ENCODE results near the gene CHRNA4. TPM values are rescaled to one million over a fixed set of nuclear protein-coding genes. Genes with fewer than 3 reads are reported as not detected.

CHRNA4 gene
- total and polyA plus RNA-seq, 11 donors, result 0.06 to 1.5 (median 0.37) TPM; not detected in 5

GRCh38 chr20:63328026-63328700 lies 33.0 kb downstream of the CHRNA4 start:
- Histone ChIP-seq H3K4me3 (no peak overlapping the region), H3K27me3 (peaks cover 0 to 17% (median 0%) of the 10 kb centered on the region in 9 donors), H3K4me1 (no peaks in the 10 kb centered on the region), H3K9me3 (peaks cover 0 to 8% (median 0%) of the 10 kb centered on the region in 12 donors), H3K36me3 (no peaks in the 10 kb centered on the region), H3K27ac (no peak overlapping the region)
- no peak for TF ChIP-seq CTCF (IDR thresholded peaks at IDR 0.05)
- TF ChIP-seq POLR2A (IDR thresholded peaks at IDR 0.05), result no peak
- ATAC-seq (no peak), DNase-seq (peak in 2 of 5 donors; percentile 21 to 56)
- WGBS, 4 donors, result 85 to 91% (median 87%) methylated on average over 15 to 20 of the region's 20 CpGs
- intact Hi-C loops (cut with DNase I), result no loop called here

- H3K36me3 ChIP-seq, result no peaks in the 10 kb centered on the region
- peak in 2 of 5 donors; percentile 21 to 29 for DNase-seq
- H3K27ac ChIP-seq, result no peak overlapping the region
- no peak for ATAC-seq
- TF ChIP-seq POLR2A (IDR thresholded peaks at IDR 0.05), result no peak
- TF ChIP-seq CTCF (IDR thresholded peaks at IDR 0.05), result no peak
- peaks cover 0 to 24% (median 0%) of the 10 kb centered on the region in 9 donors for H3K27me3 ChIP-seq
- H3K9me3 ChIP-seq, result peaks cover 0 to 8% (median 0%) of the 10 kb centered on the region in 12 donors
- no peaks in the 10 kb centered on the region for H3K4me1 ChIP-seq
- intact Hi-C loops (cut with DNase I), result no loop called here
- no peak overlapping the region for H3K4me3 ChIP-seq
- 74 to 89% (median 85%) methylated on average over 5 to 8 of the region's 8 CpGs for WGBS, 4 donors
These were observed 33.9 kb downstream of the CHRNA4 start for GRCh38 chr20:63327231-63327745.

GRCh38 chr20:63326314-63327230 lies 34.6 kb downstream of the CHRNA4 start:
- Histone ChIP-seq H3K4me3 (no peak overlapping the region), H3K36me3 (no peaks in the 10 kb centered on the region), H3K4me1 (no peaks in the 10 kb centered on the region), H3K27ac (no peak overlapping the region), H3K9me3 (peaks cover 0 to 8% (median 0%) of the 10 kb centered on the region in 12 donors), H3K27me3 (peaks cover 0 to 29% (median 0%) of the 10 kb centered on the region in 9 donors)
- DNase-seq, result peak in 3 of 5 donors; percentile 9 to 31 (median 19)
- WGBS, 4 donors, result 78 to 89% (median 83%) methylated on average over 12 to 15 of the region's 15 CpGs
- TF ChIP-seq CTCF (IDR thresholded peaks at IDR 0.05) (no peak), POLR2A (IDR thresholded peaks at IDR 0.05) (no peak)
- intact Hi-C loops (cut with DNase I), result no loop called here
- ATAC-seq, result no peak
